ENCODE data around the gene ENO1. TPM values are rescaled to one million over a fixed set of nuclear protein-coding genes. Genes with fewer than 3 reads are reported as not detected.

Gene ENO1
- total and polyA plus RNA-seq, 2 of the 8 experiments (the other 6 are each of a cell fraction or from before 2014, with no cell fraction given), result 1,763 to 2,117 TPM

GRCh38 chr1:8847990-8848389, 30.5 kb downstream of the ENO1 start:
- H3K4ac ChIP-seq (replicated peaks; ENCODE audit: insufficient read length, low read depth, low read length), result no peak overlapping the region
- H3K79me1 ChIP-seq (ENCODE audit: low read depth, low read length), result no peaks in the 10 kb centered on the region
- H3K4me1 ChIP-seq (replicated peaks in 1 of 4; ENCODE audit: control insufficient read depth in 3 of 4, insufficient read depth in 4 of 4, low read length in 3 of 4), result peaks cover 0 to 4% (median 0%) of the 10 kb centered on the region in 4 experiments; a peak in 2 of 7 replicates
- CTCF ChIA-PET (ENCODE audit: partially characterized antibody), result interaction anchor here (1.0 to 7.9 kb wide), 19 partner anchors 9 to 419 kb away, joined by 3 to 128 read pairs (median 13); partner anchors contain the start of gene RERE
- H3K14ac ChIP-seq (ENCODE audit: insufficient read length), result no peak overlapping the region
- no peak overlapping the region for H4K91ac ChIP-seq (replicated peaks; ENCODE audit: insufficient read length, low read length)
- POLR2A ChIA-PET (ENCODE audit: partially characterized antibody), result interaction anchor here (1.0 to 39.6 kb wide), 5 partner anchors 22 to 144 kb away, joined by 4 to 880 read pairs (median 4); partner anchors contain the start of gene ENO1
- no peaks in the 10 kb centered on the region for H4K20me1 ChIP-seq (replicated peaks in 1 of 2; ENCODE audit: control insufficient read depth in 1 of 2, insufficient read depth in 2 of 2, low read length in 2 of 2)
- no peak overlapping the region for H3K56ac ChIP-seq (replicated peaks; ENCODE audit: insufficient read length, low read depth, low read length)
- H2BK12ac ChIP-seq (ENCODE audit: low read depth, low read length), result no peak overlapping the region
- DNase-seq (ENCODE audit: low read depth in 1 of 2, low spot score in 2 of 2) (no peak), FAIRE-seq (no peak)
- no peak overlapping the region for H3K4me3 ChIP-seq (ENCODE audit: extremely low read depth in 1 of 4, insufficient read depth in 2 of 4, low read depth in 3 of 4, low read length in 4 of 4)
- H2BK15ac ChIP-seq (ENCODE audit: low read length), result no peak overlapping the region; the same call in 1 of the 2 replicates
- peak overlapping the region; percentile 53 for H4K8ac ChIP-seq (ENCODE audit: extremely low read depth, insufficient read depth, low read length)
- no peak overlapping the region for H3K23ac ChIP-seq (ENCODE audit: insufficient read length)
- H2BK120ac ChIP-seq (replicated peaks; ENCODE audit: low read depth, low read length), result no peak overlapping the region
- no peak overlapping the region for H3K27ac ChIP-seq (ENCODE audit: low read depth, low read length)
- peak overlapping the region; percentile 76; the same call in 1 of the 2 replicates for H2AK5ac ChIP-seq (ENCODE audit: low read depth, low read length)
- H3K9me3 ChIP-seq (ENCODE audit: insufficient read depth in 2 of 2, low read depth in 1 of 2, low read length in 1 of 2), result no peaks in the 10 kb centered on the region
- TF ChIP-seq POU5F1 (IDR thresholded peaks at IDR 0.05; ENCODE audit: low read depth, low read length) (no peak), GTF2F1 (IDR thresholded peaks at IDR 0.05; ENCODE audit: borderline replicate concordance, low read depth, low read length) (no peak), CREB1 (IDR thresholded peaks at IDR 0.05) (no peak), FOSL1 (IDR thresholded peaks at IDR 0.05; ENCODE audit: insufficient read depth, low read depth, low read length) (no peak), TCF12 (IDR thresholded peaks at IDR 0.05; ENCODE audit: low read depth, low read length) (no peak), YY1 (IDR thresholded peaks at IDR 0.05; ENCODE audit: low read depth, low read length) (no peak), RXRA (IDR thresholded peaks at IDR 0.05; ENCODE audit: insufficient read depth, low read depth, low read length) (no peak)
- H2BK5ac ChIP-seq (ENCODE audit: low read depth, low read length), result no peak overlapping the region
- H3K23me2 ChIP-seq (ENCODE audit: low read depth, low read length), result no peaks in the 10 kb centered on the region
- H2AFZ ChIP-seq (ENCODE audit: low read length), result no peak overlapping the region
- H3K9ac ChIP-seq (replicated peaks in 1 of 4; ENCODE audit: extremely low read depth in 1 of 4, low read depth in 3 of 4, low read length in 3 of 4), result no peak overlapping the region
- no peak overlapping the region for H4K5ac ChIP-seq (ENCODE audit: insufficient read length, low read depth, low read length)
- WGBS, 2 experiments (ENCODE audit: extremely low coverage in 1 of 2, insufficient coverage in 1 of 2, insufficient read length in 1 of 2, insufficient replicate concordance in 2 of 2, low coverage in 1 of 2, low lambda C conversion rate in 2 of 2, missing lambda C conversion rate in 1 of 2), result 93% methylated on average over 5 of the region's 5 CpGs; no CpG with 5 or more reads in 1 of the 2 experiments
- no peak overlapping the region for H3K18ac ChIP-seq (ENCODE audit: extremely low read depth, low read length)
- no peaks in the 10 kb centered on the region for H3K27me3 ChIP-seq (replicated peaks in 1 of 4; ENCODE audit: control insufficient read depth in 3 of 4, extremely low read depth in 1 of 4, insufficient read depth in 3 of 4, low read length in 3 of 4)
- H3K79me2 ChIP-seq (ENCODE audit: control insufficient read depth in 1 of 2, insufficient read depth in 2 of 2, low read length in 2 of 2), result no peaks in the 10 kb centered on the region
- no peak overlapping the region for H2BK20ac ChIP-seq (ENCODE audit: low read length)
- H3K36me3 ChIP-seq (ENCODE audit: control insufficient read depth in 2 of 4, insufficient read depth in 4 of 4, low read length in 3 of 4), result no peaks in the 10 kb centered on the region
- H3K4me2 ChIP-seq (ENCODE audit: insufficient read depth in 1 of 2, low read depth in 2 of 2, low read length in 2 of 2), result no peak overlapping the region

All from H1 (cell line).